Measurements from ENCODE around the gene TPRN.

The TPRN gene

GRCh38 chr9:137158625-137159024 lies 41.9 kb downstream of the TPRN start:
- no peak for DNase-seq

GRCh38 chr9:137157618-137158415 lies 42.7 kb downstream of the TPRN start:
- DNase-seq = no peak

- no peak for DNase-seq
Measured at GRCh38 chr9:137156567-137157375, 43.8 kb downstream of the TPRN start.

- no peak for DNase-seq
Measured at GRCh38 chr9:137152844-137153405, 47.6 kb downstream of the TPRN start.

GRCh38 chr9:137150617-137151457 lies 49.7 kb downstream of the TPRN start:
- no peak for DNase-seq

GRCh38 chr9:137149942-137150616 lies 50.5 kb downstream of the TPRN start:
- DNase-seq = no peak

- no peak for DNase-seq
Measured at GRCh38 chr9:137149363-137149762, 51.2 kb downstream of the TPRN start.

GRCh38 chr9:137148661-137149060 lies 51.9 kb downstream of the TPRN start:
- no peak for DNase-seq

- DNase-seq = no peak
Measured at GRCh38 chr9:137148242-137148641, 52.3 kb downstream of the TPRN start.

GRCh38 chr9:137147793-137148160 lies 52.8 kb downstream of the TPRN start:
- DNase-seq = no peak

- no peak for DNase-seq
Measured at GRCh38 chr9:137147091-137147792, 53.3 kb downstream of the TPRN start.

GRCh38 chr9:137146527-137146918 lies 54.0 kb downstream of the TPRN start:
- DNase-seq = no peak

- no peak for DNase-seq
Measured at GRCh38 chr9:137145731-137146526, 54.6 kb downstream of the TPRN start.

GRCh38 chr9:137143459-137143858 lies 57.1 kb downstream of the TPRN start:
- DNase-seq = no peak

GRCh38 chr9:137141976-137142936 lies 58.3 kb downstream of the TPRN start:
- DNase-seq = no peak

Measured in right hindlimb (tissue), 1 donor.